ENCODE data around the gene CEMIP2.
A peak's percentile ranks its signal among the peaks of the same experiment; 100 is the strongest.

CEMIP2 gene

GRCh38 chr9:71729816-71730526, 38.3 kb downstream of the CEMIP2 start:
- Mint-ChIP-seq H3K4me3 (no peak overlapping the region), H3K27me3 (no peaks in the 10 kb centered on the region), H3K36me3 (peaks cover 42% of the 10 kb centered on the region), H3K27ac (no peak overlapping the region), H3K9me3 (no peaks in the 10 kb centered on the region), H3K4me1 (no peaks in the 10 kb centered on the region)
- ATAC-seq (ENCODE audit: low read depth) (no peak), DNase-seq (ENCODE audit: low spot score in 2 of 2) (no peak)

DNA sequence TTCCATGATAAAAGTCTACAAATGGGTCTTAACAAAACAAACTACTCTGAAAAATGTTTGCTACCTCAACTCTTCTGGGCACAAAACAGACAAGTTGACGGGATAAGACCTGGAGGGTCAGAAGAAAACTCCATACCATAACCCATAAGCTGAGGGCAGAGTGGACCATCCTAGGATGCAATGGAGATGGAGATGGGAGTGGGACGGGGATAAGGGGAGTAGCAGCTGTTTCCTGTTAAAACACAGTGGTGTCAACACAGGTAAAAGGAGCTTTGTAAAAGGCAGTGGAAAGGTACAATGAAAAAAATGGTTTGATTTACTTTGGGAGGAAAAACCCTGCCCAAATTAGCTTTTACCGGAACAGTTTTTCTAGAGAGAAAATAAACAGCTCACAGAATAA, 41.6 kb downstream of the CEMIP2 start:
- H3K36me3 Mint-ChIP-seq = peaks cover 39% of the 10 kb centered on the region
- H3K4me1 Mint-ChIP-seq = no peaks in the 10 kb centered on the region
- H3K27ac Mint-ChIP-seq = no peak overlapping the region
- ATAC-seq (ENCODE audit: low read depth) (no peak), DNase-seq (ENCODE audit: low spot score in 2 of 2) (no peak)
- H3K4me3 Mint-ChIP-seq = no peak overlapping the region
- no peaks in the 10 kb centered on the region for H3K27me3 Mint-ChIP-seq
- no peaks in the 10 kb centered on the region for H3K9me3 Mint-ChIP-seq

- H3K27me3 Mint-ChIP-seq = no peaks in the 10 kb centered on the region
- H3K4me1 Mint-ChIP-seq = no peaks in the 10 kb centered on the region
- peaks cover 39% of the 10 kb centered on the region for H3K36me3 Mint-ChIP-seq
- H3K9me3 Mint-ChIP-seq = no peaks in the 10 kb centered on the region
- no peak overlapping the region for H3K4me3 Mint-ChIP-seq
- ATAC-seq (ENCODE audit: low read depth) (no peak), DNase-seq (ENCODE audit: low spot score in 2 of 2) (no peak)
- H3K27ac Mint-ChIP-seq = no peak overlapping the region
Measured at GRCh38 chr9:71725590-71726338, 42.5 kb downstream of the CEMIP2 start.

DNA sequence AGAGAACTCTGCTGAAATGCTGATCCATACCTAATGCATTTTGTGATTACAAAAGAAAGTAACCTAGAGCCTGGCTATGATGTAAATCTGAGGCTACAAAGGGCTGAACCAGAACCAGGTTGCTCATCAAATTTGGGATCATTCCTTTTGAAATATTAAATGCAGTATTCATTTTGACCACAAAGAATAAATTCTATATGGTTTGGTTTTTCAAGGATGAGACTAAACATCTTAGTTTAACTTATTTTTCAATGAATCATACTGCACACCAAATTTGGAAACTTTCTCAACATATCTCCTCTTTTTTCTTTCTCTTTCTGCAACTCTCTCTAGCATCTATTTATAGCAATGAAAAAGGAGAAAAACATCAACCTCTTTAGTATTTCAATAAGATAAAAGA, 46.5 kb downstream of the CEMIP2 start:
- ATAC-seq (ENCODE audit: low read depth) (no peak), DNase-seq (ENCODE audit: low spot score in 2 of 2) (no peak)
- H3K9me3 Mint-ChIP-seq = no peaks in the 10 kb centered on the region
- H3K36me3 Mint-ChIP-seq = peaks cover 34% of the 10 kb centered on the region
- H3K4me1 Mint-ChIP-seq = peaks cover 5% of the 10 kb centered on the region
- H3K4me3 Mint-ChIP-seq = no peak overlapping the region
- no peaks in the 10 kb centered on the region for H3K27me3 Mint-ChIP-seq
- no peak overlapping the region for H3K27ac Mint-ChIP-seq

DNA sequence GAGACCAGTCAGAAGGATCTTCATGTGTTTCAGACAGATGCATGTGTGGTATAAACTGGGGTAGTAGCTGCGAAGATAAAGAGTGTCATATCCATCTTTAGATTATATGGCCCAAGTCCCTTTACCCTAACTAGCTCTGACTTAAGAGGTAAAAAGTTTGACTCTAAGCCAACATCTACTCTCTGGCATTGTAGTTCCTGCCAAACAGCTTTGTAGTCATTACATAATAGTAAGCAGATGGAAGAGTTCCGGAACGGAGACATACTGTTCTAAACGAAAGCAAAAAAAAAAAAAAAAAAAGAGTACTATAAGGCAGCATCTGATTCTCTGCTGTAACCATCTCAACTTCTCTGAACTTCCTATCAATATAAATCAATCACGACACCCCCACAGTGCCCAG, 48.8 kb downstream of the CEMIP2 start:
- H3K27ac Mint-ChIP-seq = no peak overlapping the region
- DNase-seq (ENCODE audit: low spot score in 2 of 2) = no peak
- peaks cover 5% of the 10 kb centered on the region for H3K4me1 Mint-ChIP-seq
- peaks cover 26% of the 10 kb centered on the region for H3K36me3 Mint-ChIP-seq
- no peak for ATAC-seq (ENCODE audit: low read depth)
- no peaks in the 10 kb centered on the region for H3K27me3 Mint-ChIP-seq
- H3K9me3 Mint-ChIP-seq = no peaks in the 10 kb centered on the region
- no peak overlapping the region for H3K4me3 Mint-ChIP-seq

DNA sequence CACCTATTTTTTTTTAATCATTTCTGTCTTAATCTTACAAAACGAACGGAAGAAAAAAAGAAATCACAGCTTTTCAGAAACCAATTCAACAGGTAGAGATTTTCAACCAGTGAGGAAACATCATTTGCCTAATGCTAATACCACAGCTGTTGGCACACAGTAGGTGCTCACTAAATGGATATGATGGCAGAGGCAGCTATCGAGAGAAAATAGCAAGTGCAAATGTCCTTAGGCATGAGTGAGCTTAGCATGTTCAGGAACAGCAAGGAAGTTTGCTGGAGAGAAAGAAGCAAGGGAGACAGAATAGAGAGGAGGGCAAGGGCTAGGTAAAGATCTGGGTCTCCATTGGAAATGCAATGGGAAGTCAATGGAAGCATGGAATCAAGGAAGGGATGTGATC, 49.2 kb downstream of the CEMIP2 start:
- H3K27me3 Mint-ChIP-seq = no peaks in the 10 kb centered on the region
- H3K9me3 Mint-ChIP-seq = no peaks in the 10 kb centered on the region
- no peak for ATAC-seq (ENCODE audit: low read depth)
- H3K27ac Mint-ChIP-seq = no peak overlapping the region
- H3K4me1 Mint-ChIP-seq = peaks cover 5% of the 10 kb centered on the region
- no peak overlapping the region for H3K4me3 Mint-ChIP-seq
- no peak for DNase-seq (ENCODE audit: low spot score in 2 of 2)
- H3K36me3 Mint-ChIP-seq = peaks cover 26% of the 10 kb centered on the region

GRCh38 chr9:71716138-71716909, 52.0 kb downstream of the CEMIP2 start:
- no peak for DNase-seq (ENCODE audit: low spot score in 2 of 2)
- H3K27me3 Mint-ChIP-seq = no peaks in the 10 kb centered on the region
- peaks cover 29% of the 10 kb centered on the region for H3K36me3 Mint-ChIP-seq
- H3K27ac Mint-ChIP-seq = no peak overlapping the region
- peaks cover 5% of the 10 kb centered on the region for H3K4me1 Mint-ChIP-seq
- H3K4me3 Mint-ChIP-seq = no peak overlapping the region
- H3K9me3 Mint-ChIP-seq = no peaks in the 10 kb centered on the region
- ATAC-seq (ENCODE audit: low read depth) = no peak

DNA sequence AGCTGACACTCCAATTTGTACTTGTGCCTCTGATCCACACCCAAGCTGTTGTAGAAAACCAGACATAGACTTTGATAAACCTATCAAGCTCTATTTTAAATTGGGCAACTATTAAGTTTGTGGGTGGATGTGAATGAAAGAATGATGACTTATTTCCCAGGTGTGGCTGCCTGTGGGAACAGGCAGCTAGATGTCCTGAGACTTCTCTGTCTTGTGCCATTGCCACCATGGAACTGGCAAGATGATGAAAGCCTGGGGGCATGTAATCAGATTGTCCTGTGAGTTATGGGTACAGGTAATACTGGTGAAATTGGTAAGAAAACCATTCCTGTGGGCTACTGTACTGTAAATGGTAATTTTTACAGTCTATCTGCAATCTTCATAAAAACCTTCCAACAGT, 57.5 kb downstream of the CEMIP2 start:
- H3K27me3 Mint-ChIP-seq = no peaks in the 10 kb centered on the region
- H3K4me1 Mint-ChIP-seq = no peaks in the 10 kb centered on the region
- DNase-seq (ENCODE audit: low spot score in 2 of 2) (no peak), ATAC-seq (ENCODE audit: low read depth) (no peak)
- no peak overlapping the region for H3K4me3 Mint-ChIP-seq
- H3K9me3 Mint-ChIP-seq = no peaks in the 10 kb centered on the region
- peaks cover 25% of the 10 kb centered on the region for H3K36me3 Mint-ChIP-seq
- no peak overlapping the region for H3K27ac Mint-ChIP-seq

DNA sequence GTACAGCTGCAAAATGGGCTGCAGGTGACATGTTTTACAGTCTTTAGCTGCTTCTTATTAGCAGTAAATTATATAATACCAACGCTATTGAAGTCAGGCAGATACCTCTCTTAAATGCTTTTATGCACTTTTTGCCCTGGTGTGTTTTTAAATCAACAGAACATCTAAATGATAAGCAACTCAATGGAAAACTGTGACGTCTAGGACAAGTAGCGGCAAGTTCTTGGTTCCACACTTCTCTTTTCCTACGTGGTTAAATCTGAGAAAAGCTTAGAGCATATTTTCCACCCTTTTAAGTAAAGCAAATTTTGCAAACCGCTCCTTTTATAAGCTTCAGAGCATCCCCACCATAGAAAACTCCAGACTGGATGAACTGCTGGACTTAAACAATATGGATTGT, 58.1 kb downstream of the CEMIP2 start:
- peaks cover 27% of the 10 kb centered on the region for H3K36me3 Mint-ChIP-seq
- H3K4me1 Mint-ChIP-seq = no peaks in the 10 kb centered on the region
- no peaks in the 10 kb centered on the region for H3K27me3 Mint-ChIP-seq
- H3K9me3 Mint-ChIP-seq = no peaks in the 10 kb centered on the region
- ATAC-seq (ENCODE audit: low read depth) = no peak
- peak overlapping the region; percentile 31 for H3K27ac Mint-ChIP-seq
- no peak overlapping the region for H3K4me3 Mint-ChIP-seq
- DNase-seq (ENCODE audit: low spot score in 2 of 2) = no peak

DNA sequence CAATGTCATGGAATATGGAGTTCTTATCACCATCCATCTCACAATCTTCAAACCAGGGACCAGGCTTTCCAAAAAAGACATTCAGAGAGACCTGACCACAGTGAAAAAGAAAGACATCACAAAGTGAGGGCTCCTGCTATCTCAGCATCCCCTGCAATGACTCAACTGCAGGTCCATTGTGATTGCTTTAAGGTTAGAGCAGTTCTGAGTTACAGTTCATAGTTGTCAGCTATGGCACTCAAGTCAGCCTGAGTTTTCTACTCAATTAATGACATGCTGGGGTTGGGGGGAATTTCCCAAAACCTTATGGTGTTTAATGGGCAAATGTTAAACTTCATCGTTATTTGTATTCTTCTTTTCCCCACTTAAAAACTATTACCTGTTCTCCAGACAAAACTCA, 58.9 kb downstream of the CEMIP2 start:
- DNase-seq (ENCODE audit: low spot score in 2 of 2) (no peak), ATAC-seq (ENCODE audit: low read depth) (no peak)
- Mint-ChIP-seq H3K27me3 (no peaks in the 10 kb centered on the region), H3K27ac (no peak overlapping the region), H3K9me3 (no peaks in the 10 kb centered on the region), H3K4me3 (no peak overlapping the region), H3K36me3 (peaks cover 32% of the 10 kb centered on the region), H3K4me1 (no peaks in the 10 kb centered on the region)

GRCh38 chr9:71706176-71706575, 62.1 kb downstream of the CEMIP2 start:
- H3K27ac Mint-ChIP-seq = no peak overlapping the region
- no peak for DNase-seq (ENCODE audit: low spot score in 2 of 2)
- H3K9me3 Mint-ChIP-seq = no peaks in the 10 kb centered on the region
- no peaks in the 10 kb centered on the region for H3K27me3 Mint-ChIP-seq
- no peak for ATAC-seq (ENCODE audit: low read depth)
- H3K4me3 Mint-ChIP-seq = no peak overlapping the region
- no peaks in the 10 kb centered on the region for H3K4me1 Mint-ChIP-seq
- peaks cover 25% of the 10 kb centered on the region for H3K36me3 Mint-ChIP-seq

- DNase-seq (ENCODE audit: low spot score in 2 of 2) (no peak), ATAC-seq (ENCODE audit: low read depth) (no peak)
- H3K27me3 Mint-ChIP-seq = no peaks in the 10 kb centered on the region
- H3K27ac Mint-ChIP-seq = no peak overlapping the region
- peaks cover 31% of the 10 kb centered on the region for H3K36me3 Mint-ChIP-seq
- no peaks in the 10 kb centered on the region for H3K4me1 Mint-ChIP-seq
- H3K9me3 Mint-ChIP-seq = no peaks in the 10 kb centered on the region
- no peak overlapping the region for H3K4me3 Mint-ChIP-seq
Measured at GRCh38 chr9:71704796-71705195, 63.5 kb downstream of the CEMIP2 start.

DNA sequence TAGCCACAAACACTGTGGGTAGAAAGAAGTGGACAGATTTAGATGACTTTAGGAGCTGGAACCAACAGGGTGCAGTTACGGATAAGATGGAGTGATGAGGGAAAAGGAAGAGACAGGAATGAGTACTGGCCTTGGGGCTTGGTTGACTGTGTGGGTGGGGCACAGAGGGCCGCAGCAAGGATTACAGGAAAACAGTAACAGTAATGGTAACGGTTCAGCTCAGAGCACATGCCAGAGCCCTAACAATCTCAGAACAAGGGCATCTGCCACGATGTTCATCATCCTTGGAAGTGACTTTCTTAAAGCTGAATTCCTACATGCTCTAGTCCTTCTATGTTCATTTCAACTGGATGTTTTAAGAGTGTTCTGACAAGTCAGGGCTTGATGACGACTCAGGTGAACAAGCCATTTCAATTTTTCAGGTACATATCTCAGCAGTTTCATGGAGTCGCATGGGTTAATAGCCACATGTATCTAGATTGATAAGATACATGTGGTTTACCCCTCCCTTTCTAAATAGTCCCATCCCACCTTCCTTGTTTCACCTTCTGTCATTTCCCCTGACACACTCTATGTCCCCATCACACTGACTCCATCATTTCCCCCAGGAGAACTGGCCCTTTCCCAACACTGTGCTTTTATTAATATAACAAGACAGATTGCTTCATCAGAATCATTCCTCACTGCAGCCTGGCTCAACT, 65.0 kb downstream of the CEMIP2 start:
- DNase-seq (ENCODE audit: low spot score in 2 of 2) = no peak
- H3K36me3 Mint-ChIP-seq = peaks cover 34% of the 10 kb centered on the region

DNA sequence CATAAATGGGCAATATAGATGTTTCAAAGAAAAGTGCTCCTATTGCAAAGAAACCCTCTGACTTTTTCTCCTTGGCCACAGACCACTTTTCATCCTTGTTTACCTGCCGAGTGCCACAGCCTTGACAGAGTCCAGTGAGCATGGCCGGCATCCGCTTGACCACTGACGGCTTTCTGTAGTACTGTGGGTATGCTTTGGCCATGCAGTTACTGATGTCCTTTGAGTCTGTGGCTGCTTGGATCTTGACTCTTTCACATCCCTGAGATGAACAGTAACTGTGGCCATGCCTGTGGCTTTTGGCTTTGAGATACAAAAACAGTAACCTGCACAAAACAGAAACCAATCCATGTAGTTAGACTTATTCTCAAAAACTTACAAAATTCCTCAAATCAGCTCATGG, 70.4 kb downstream of the CEMIP2 start:
- Mint-ChIP-seq H3K27ac (peak overlapping the region; percentile 48), H3K4me1 (no peaks in the 10 kb centered on the region), H3K4me3 (no peak overlapping the region), H3K36me3 (peaks cover 27% of the 10 kb centered on the region), H3K27me3 (no peaks in the 10 kb centered on the region), H3K9me3 (no peaks in the 10 kb centered on the region)
- ATAC-seq (ENCODE audit: low read depth) (no peak), DNase-seq (ENCODE audit: low spot score in 2 of 2) (no peak)

More for the DNA sequence above, 65.0 kb downstream of the CEMIP2 start:
- Mint-ChIP-seq H3K27ac (peak overlapping the region; percentile 32), H3K9me3 (no peaks in the 10 kb centered on the region), H3K4me1 (no peaks in the 10 kb centered on the region), H3K27me3 (no peaks in the 10 kb centered on the region), H3K4me3 (no peak overlapping the region)
- ATAC-seq (ENCODE audit: low read depth) = no peak
